ENCODE results near the gene EIF2D. TPM values are rescaled to one million over a fixed set of nuclear protein-coding genes. Genes with fewer than 3 reads are reported as not detected.
A peak's percentile ranks its signal among the peaks of the same experiment; 100 is the strongest.

Gene EIF2D
- total RNA-seq, 2 experiments from 2014 or later, result 40.6 to 43.7 TPM

DNA sequence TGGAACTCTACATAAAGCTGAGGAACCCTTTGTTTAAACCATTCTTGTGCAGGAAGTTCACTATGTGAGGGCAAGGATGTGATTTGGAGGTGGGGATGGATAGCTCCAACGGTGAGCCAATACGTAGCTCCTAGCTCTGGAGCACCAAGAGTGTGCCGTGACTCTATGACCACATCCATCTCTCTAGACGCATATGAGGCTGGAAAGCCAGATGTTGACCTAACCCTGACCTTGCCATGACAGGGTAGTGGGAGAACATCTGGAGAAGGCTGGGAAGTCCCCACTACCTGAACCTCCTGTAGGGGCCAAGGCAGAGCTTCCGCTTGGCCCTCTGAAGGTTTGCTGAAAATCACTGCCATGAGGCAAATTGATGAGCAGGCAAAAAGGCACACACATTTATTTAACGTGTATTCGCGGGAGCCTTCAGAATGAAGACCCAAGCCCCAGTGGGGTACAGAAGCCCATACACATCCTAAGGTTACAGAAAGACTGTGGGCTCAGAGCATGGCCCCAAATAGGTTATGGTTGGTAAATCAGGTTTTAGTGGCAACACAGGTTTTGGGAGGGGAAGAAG, 43.4 kb downstream of the EIF2D start:
- peak overlapping the region; percentile 68 for H3K27ac Mint-ChIP-seq
- ATAC-seq (ENCODE audit: low read depth) (peak; percentile 30), DNase-seq (no peak)
- no peaks in the 10 kb centered on the region for H3K27me3 Mint-ChIP-seq
- H3K4me1 Mint-ChIP-seq, result peaks cover 94% of the 10 kb centered on the region
- H3K36me3 Mint-ChIP-seq, result peaks cover 75% of the 10 kb centered on the region
- POLR2A ChIA-PET, result interaction anchor here (1.2 to 24.5 kb wide), 5 partner anchors 8 to 99 kb away, joined by 3 to 584 read pairs (median 6); partner anchors contain the start of gene IKBKE
- H3K9me3 Mint-ChIP-seq, result no peaks in the 10 kb centered on the region
- peak overlapping the region; percentile 56 for H3K4me3 Mint-ChIP-seq

DNA sequence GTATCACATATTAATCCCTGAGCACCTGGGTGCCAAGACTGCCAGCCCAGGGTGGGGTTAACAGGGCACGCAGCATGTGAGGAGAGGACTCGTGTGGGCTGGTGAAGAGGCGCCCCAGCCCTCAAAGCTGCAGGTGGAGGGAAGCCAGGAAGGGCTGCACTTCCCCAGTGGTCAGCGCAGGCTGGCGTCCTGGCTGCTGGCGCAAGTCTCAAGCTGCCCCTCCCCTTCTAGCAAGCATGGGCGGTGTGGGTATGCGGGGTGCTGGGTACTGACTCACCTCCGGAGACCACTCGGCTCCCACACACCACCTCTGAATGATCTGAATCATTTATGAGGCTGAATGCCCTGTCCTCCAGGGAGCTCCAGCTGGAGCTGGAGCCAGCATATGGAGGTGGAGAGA, 44.0 kb downstream of the EIF2D start:
- no peak for DNase-seq
- peaks cover 76% of the 10 kb centered on the region for H3K36me3 Mint-ChIP-seq
- no peaks in the 10 kb centered on the region for H3K9me3 Mint-ChIP-seq
- ATAC-seq (ENCODE audit: low read depth), result peak; percentile 20
- H3K27ac Mint-ChIP-seq, result peak overlapping the region; percentile 83
- POLR2A ChIA-PET, result interaction anchor here (1.2 to 24.5 kb wide), 5 partner anchors 8 to 98 kb away, joined by 3 to 584 read pairs (median 6); partner anchors contain the start of gene IKBKE
- peaks cover 94% of the 10 kb centered on the region for H3K4me1 Mint-ChIP-seq
- no peaks in the 10 kb centered on the region for H3K27me3 Mint-ChIP-seq
- H3K4me3 Mint-ChIP-seq, result peak overlapping the region; percentile 79

DNA sequence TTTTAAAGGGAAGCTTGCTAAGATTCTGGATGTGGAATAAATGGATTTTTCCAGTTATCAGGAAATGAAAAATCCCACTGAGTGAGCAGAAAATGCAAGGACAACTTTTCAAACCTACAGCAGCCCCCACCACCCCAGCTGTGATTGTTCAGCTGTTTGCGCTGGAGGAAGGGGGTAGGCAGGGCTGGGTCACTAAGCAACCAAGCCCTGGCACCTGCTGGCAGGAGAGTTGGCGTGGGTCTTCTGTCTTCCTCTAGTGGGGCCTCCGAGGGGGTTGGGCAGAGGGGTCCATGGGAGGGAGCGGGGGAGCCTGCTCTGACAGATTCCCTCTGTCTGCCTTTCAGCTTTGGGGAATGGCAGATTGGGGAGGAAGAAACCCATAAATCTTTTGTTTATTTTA, 45.3 kb downstream of the EIF2D start:
- DNase-seq, result no peak
- peak overlapping the region; percentile 83 for H3K27ac Mint-ChIP-seq
- H3K9me3 Mint-ChIP-seq, result no peaks in the 10 kb centered on the region
- peaks cover 95% of the 10 kb centered on the region for H3K4me1 Mint-ChIP-seq
- ATAC-seq (ENCODE audit: low read depth), result no peak
- H3K27me3 Mint-ChIP-seq, result no peaks in the 10 kb centered on the region
- peak overlapping the region; percentile 79 for H3K4me3 Mint-ChIP-seq
- H3K36me3 Mint-ChIP-seq, result peaks cover 80% of the 10 kb centered on the region
- POLR2A ChIA-PET, result interaction anchor here (2.2 to 24.5 kb wide), 4 partner anchors 7 to 25 kb away, joined by 6 to 584 read pairs (median 296); no protein-coding TSS in a partner anchor

DNA sequence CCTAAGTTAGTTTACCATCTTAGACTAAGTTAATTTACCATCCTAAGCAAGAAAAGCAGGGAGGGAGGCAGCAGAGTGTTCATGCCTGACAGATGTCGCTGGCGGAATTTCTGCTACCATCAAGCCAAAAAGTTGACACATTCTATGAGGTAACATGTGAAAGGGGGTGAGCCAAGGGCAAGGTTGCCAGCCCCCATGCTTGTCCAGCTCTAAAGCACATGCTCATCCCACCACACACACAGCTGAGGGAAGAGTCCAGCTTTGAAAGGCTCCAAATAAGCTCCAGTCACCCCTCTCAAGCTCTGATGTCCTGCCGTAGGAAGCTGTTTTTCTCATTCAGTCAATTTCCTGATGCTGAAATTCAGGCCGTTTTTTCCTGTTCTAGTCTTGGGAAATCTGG, 46.3 kb downstream of the EIF2D start:
- DNase-seq (no peak), ATAC-seq (ENCODE audit: low read depth) (no peak)
- H3K27me3 Mint-ChIP-seq, result no peaks in the 10 kb centered on the region
- H3K27ac Mint-ChIP-seq, result peak overlapping the region; percentile 83
- POLR2A ChIA-PET, result interaction anchor here (2.3 to 24.5 kb wide), 3 partner anchors 6 to 26 kb away, joined by 8 to 584 read pairs (median 584); no protein-coding TSS in a partner anchor
- peaks cover 80% of the 10 kb centered on the region for H3K36me3 Mint-ChIP-seq
- no peaks in the 10 kb centered on the region for H3K9me3 Mint-ChIP-seq
- H3K4me3 Mint-ChIP-seq, result peak overlapping the region; percentile 79
- peaks cover 94% of the 10 kb centered on the region for H3K4me1 Mint-ChIP-seq

DNA sequence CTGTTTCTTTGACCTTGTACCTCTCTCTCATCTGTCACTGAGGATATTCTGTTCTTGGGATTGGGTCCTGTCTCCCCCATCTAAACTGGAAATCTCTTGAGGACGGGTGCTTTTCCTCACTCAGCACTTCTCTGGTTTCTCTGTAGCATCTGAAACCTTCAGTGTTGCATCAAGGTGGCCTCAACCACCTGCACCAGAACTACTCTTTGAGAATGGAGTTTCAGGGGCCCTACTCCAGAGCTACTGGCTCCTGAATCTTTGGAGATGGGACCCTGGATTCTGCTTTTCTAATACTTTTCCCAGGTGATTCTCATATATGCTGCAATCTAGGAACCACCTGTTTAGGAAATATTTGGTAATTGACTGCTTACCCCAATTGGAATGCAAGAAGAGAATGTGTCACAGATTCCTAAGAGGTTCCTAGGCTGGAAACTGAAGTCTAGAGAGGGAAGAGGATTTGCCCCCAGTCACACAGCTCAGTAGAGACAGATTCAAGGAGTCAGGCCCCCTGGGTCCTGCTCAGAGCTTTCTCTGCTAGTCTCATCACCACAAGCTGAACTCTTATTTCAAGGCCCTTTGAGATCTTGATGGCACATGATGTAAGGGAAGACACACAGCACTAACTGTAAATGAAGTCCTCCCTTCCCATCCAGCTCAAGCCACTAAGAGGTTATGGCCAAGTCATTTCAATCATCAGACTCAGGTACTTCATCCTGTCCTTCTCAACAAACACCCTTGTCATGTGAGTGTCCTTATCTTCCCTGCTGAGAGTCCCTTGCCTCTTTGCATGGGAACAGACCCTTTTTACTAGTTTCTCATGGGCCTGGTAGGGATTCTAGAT, 48.7 kb downstream of the EIF2D start:
- no peaks in the 10 kb centered on the region for H3K9me3 Mint-ChIP-seq
- H3K36me3 Mint-ChIP-seq, result peaks cover 90% of the 10 kb centered on the region
- DNase-seq (no peak), ATAC-seq (ENCODE audit: low read depth) (peak; percentile 12)
- peaks cover 90% of the 10 kb centered on the region for H3K4me1 Mint-ChIP-seq
- H3K4me3 Mint-ChIP-seq, result peak overlapping the region; percentile 79
- POLR2A ChIA-PET, result interaction anchor here (1.0 to 21.1 kb wide), 9 partner anchors 9 to 94 kb away, joined by 3 to 584 read pairs (median 5); partner anchors contain the start of genes EIF2D, IKBKE and RASSF5
- peak overlapping the region; percentile 83 for H3K27ac Mint-ChIP-seq
- H3K27me3 Mint-ChIP-seq, result no peaks in the 10 kb centered on the region

DNA sequence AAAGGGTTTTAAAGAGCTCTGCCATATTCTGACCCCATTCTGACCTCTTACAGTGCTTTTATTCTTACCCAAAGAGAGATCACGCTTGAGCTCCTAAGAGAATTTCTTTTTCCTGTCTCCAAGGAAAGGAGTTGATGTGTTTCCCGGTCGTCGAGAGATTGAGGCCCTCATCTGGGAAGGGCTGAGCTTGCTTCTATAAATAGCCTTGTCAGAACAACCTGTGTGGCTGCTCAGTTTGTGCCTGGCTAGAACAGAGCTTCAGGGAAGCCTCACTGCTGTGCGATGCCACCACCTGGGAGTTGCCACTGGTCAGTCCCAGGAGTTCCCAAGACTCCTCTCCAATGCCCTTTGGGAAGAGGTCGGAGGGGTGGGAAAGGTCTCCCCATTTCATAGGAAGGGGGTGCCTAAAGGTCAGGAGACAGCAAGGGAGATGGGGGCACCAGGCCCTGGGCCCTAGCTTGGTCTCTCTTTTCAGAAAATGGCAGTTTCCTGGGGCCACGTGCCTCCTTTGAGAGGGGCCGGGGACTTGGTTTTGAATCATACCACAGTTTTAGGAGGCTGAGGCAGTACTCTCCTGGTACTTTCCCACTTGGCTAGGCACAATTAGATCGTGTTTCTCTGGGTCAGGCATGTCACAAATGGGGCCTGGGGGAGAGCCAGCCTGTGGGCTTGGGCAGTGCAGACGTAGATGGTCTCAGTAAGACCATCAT, 52.1 kb downstream of the EIF2D start:
- H3K4me3 Mint-ChIP-seq, result peak overlapping the region; percentile 93
- DNase-seq, result no peak
- H3K36me3 Mint-ChIP-seq, result peaks cover 68% of the 10 kb centered on the region
- ATAC-seq (ENCODE audit: low read depth), result no peak
- H3K4me1 Mint-ChIP-seq, result peaks cover 69% of the 10 kb centered on the region
- peak overlapping the region; percentile 88 for H3K27ac Mint-ChIP-seq
- POLR2A ChIA-PET, result interaction anchor here (0.8 to 21.1 kb wide), 4 partner anchors 9 to 89 kb away, joined by 3 to 584 read pairs (median 14); no protein-coding TSS in a partner anchor
- no peaks in the 10 kb centered on the region for H3K27me3 Mint-ChIP-seq
- no peaks in the 10 kb centered on the region for H3K9me3 Mint-ChIP-seq

DNA sequence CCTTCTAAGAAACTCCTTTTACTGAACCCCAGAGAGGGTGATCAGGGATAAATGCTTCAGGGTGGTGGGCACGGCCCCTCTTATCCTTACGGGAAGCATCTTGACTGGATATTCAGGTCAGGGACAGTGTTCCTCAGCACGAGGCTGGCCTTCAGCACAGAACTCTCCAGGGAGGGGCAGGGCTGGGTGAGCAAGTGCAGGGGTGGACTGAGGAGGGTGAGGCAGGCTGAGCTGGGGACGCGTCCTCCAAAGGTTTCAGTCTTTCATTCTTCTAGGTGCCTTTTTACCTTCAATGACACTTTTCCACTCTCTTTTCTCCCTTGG, 52.6 kb downstream of the EIF2D start:
- Mint-ChIP-seq H3K9me3 (no peaks in the 10 kb centered on the region), H3K4me1 (peaks cover 69% of the 10 kb centered on the region), H3K36me3 (peaks cover 62% of the 10 kb centered on the region), H3K4me3 (peak overlapping the region; percentile 93), H3K27me3 (no peaks in the 10 kb centered on the region), H3K27ac (peak overlapping the region; percentile 88)
- POLR2A ChIA-PET, result interaction anchor here (0.6 to 21.1 kb wide), 4 partner anchors 8 to 88 kb away, joined by 3 to 584 read pairs (median 13); no protein-coding TSS in a partner anchor
- no peak for ATAC-seq (ENCODE audit: low read depth)
- no peak for DNase-seq

DNA sequence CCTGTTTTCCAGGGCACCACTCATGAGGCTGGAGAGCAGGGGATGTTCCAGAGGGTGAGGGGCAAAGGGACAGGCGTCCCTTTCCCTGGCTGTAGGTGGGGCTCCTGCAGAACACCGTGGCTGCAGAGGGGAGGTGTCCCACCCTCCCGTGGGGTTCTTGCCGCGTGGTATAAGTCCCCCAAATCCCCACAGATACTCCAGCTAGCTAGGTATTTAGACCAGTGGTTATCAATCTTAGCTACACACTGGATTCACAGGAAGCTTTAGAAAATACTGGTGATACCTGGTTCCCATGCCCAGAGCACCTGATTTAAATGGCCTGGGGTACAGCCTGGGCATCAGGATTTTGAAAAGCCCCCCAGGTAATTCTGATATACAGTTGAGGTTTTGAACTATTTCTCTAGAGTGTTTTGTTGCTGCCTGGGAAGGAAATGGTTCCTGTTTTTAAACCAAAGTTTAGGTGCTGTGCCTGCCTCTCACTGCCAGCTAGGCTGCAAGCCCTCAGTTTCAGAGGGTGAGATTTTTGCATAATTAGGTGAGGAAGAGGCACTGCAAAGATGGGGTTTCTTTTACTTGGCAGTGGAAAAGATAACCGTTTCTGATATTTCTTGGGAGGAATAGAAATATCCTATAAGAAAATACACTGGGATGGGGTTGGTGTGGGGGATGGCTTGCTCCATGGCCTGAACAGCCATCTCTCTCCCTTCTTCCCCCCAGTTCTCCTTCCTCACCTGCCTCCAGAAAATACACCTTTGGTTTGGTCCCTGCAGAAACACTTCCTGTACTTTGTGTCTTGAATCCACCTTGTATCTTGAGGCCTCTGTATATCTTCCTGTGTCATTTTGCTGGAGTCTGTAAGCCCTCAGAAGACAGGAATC, 53.2 kb downstream of the EIF2D start:
- Mint-ChIP-seq H3K36me3 (peaks cover 57% of the 10 kb centered on the region), H3K4me1 (peaks cover 70% of the 10 kb centered on the region), H3K27me3 (no peaks in the 10 kb centered on the region), H3K9me3 (no peaks in the 10 kb centered on the region), H3K27ac (peak overlapping the region; percentile 88), H3K4me3 (peak overlapping the region; percentile 93)
- no peak for DNase-seq
- no peak for ATAC-seq (ENCODE audit: low read depth)
- POLR2A ChIA-PET, result interaction anchor here (0.6 to 21.1 kb wide), 6 partner anchors 8 to 88 kb away, joined by 3 to 584 read pairs (median 6); partner anchors contain the start of gene IKBKE

DNA sequence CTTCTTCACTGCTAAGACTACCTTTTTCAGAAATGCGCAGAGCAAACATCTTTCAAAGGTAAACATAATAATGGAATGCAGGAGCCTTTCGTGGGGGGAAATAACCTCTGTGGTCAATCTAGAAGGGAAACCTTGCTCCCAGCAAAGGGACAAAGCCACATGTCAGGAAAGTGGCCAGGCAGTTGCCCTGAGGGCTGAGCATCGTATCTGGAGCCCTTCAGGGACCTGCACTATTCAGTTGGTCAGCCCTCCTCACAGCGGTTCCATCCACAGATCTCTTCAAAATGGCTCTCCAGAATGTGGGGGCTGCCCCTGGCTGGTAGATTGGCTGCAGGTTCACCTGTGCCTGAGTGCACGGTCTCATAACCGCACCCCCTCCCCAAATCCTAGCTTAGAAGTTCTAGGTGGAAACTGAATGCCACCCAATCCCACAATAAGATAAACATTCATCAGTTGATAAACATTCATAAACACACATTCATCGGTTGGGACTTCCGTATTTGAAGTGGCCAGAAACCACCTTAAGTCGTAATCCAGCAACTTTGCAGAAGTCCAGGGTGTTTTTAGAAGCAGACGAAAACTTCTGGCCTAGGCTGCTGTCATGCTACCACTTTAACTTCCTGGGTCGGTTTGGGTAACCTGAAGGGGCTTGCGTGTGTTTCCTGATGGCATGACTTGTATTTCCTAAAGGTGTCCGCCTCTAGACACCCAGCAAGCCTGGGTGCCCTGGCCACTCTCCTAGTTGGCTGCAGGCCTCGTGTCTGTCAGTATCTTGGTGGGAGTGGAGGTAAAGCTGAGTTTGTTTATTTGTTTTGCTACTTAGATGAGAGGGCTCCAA, 54.4 kb downstream of the EIF2D start:
- Mint-ChIP-seq H3K9me3 (no peaks in the 10 kb centered on the region), H3K27ac (peak overlapping the region; percentile 88), H3K4me1 (peaks cover 69% of the 10 kb centered on the region), H3K27me3 (no peaks in the 10 kb centered on the region), H3K4me3 (peak overlapping the region; percentile 93), H3K36me3 (peaks cover 47% of the 10 kb centered on the region)
- peak; percentile 51 for DNase-seq
- peak; percentile 5 for ATAC-seq (ENCODE audit: low read depth)
- POLR2A ChIA-PET, result interaction anchor here (0.6 to 21.1 kb wide), 4 partner anchors 13 to 87 kb away, joined by 3 to 584 read pairs (median 6); partner anchors contain the start of gene IKBKE

DNA sequence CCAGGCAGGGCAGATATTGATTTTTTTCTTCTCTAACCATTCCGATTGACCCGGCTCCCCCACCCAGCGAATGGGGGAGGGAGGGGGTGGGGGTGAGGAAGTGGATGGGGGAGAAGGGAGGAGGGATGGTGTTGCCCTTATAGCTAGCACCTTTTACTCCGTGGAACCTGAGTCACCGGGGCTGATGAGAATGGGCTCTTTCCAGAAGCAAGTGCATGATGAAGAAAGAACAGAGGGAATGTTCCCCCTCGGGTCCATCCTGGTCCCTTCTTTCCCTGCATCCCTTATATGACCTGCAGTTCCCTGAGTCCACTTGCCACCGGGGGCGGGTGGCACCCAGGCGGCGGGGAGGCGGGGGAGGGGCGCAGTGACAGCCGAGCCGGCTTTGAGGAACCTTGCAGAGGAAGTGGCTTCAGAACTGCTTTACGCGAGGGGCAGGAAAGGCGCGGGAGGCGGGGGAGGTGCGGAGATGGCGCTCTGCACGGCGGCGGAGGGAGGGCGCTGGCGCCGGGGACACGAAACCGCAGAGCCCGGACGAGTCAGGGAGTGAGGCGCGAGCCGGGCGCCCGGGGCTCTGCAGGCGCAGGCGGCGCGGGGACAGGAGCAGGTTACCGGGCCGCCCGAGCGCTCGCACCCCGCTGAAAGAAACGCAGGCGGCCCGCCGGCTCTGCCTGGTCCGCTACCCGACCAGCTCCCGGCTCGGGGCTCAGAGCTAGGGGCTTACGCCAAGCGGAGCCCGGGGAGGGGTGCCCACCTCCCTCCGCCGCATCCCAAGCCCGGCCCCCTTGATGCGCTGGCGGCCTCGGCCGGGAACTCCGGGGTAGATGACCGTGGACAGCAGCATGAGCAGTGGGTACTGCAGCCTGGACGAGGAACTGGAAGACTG, 55.3 kb downstream of the EIF2D start:
- POLR2A ChIA-PET, result interaction anchor here (0.6 to 21.1 kb wide), 6 partner anchors 11 to 107 kb away, joined by 3 to 584 read pairs (median 6); partner anchors contain the start of gene IKBKE

More for the DNA sequence above, 55.3 kb downstream of the EIF2D start:
- DNase-seq (peak; percentile 90), ATAC-seq (ENCODE audit: low read depth) (peak; percentile 71)
- Mint-ChIP-seq H3K4me3 (peak overlapping the region; percentile 93), H3K27me3 (no peaks in the 10 kb centered on the region), H3K36me3 (peaks cover 40% of the 10 kb centered on the region), H3K4me1 (peaks cover 68% of the 10 kb centered on the region), H3K9me3 (no peaks in the 10 kb centered on the region), H3K27ac (peak overlapping the region; percentile 95)

All from activated naive CD8-positive, alpha-beta T cell treated with anti-CD3 and anti-CD28 coated beads, Interleukin-2, amount 10 ng/mL, durations not matched to agents 7 days and 5 days (primary cell).